HG02759 (cell line): Measurements from ENCODE around the gene DAB2IP.

Experiments
- ATAC-seq: cut with Tn5 transposase; IDR thresholded peaks from one replicate; pipeline ENCODE4 v1.9.1; 2021; ENCODE audit warnings: mild to moderate bottlenecking, moderate library complexity; ENCODE audit not compliant: unreplicated experiment

DAB2IP gene

DNA sequence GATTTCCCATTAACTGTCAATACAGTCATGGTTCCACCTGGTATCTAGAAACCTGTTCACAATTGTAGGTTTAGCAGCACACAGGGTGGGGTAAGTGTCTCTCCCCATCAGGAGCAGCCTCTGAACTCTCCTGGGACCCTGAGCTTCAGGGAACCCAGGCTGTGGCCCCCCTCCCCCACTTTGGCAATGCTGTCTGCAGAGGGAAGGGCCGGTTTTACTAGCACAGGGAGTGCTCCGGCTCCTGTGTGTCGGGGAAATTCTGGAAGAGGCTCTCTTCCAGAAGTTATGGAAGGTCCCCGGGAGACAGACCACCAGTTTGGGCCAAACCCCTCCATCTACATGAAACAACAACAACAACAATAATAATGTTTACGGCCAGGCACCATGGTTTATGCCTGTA is 9.9 kb downstream of the DAB2IP start:
- no peak for ATAC-seq

- no peak for ATAC-seq
These were observed 10.9 kb downstream of the DAB2IP start for GRCh38 chr9:121662359-121662758.

DNA sequence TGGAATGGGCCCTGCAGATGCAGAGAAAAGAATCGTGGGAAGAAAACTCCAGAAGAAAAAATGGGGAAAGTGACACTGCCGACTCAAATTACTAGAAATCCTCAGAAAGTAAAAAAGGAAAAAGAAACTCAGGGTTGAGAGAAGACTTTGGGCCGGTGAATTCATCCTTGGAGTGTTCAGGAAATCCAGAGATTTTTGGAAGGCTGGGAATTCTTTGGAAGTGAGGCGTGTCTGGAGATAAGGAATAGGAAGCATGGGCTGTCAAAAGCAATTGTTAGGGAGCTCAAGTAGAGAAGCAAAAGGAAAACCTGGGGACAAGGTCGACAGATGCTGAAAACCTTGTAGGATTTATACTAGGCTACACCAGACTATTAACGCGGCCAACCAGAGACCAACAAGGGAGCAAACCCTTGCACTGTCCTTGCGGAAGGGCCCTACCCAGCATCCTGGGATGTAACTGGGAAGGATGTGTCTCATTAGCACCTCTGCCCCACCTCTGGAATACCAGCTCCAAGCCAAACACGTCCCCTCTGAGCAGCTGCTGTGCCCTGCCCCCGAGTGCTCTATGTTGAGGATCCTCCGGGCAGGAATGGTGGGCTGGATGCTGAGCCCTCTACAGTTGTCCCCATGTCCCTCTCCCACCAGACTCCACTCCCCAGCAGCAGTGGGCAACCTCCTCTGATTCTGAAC is 11.6 kb downstream of the DAB2IP start:
- ATAC-seq = no peak

GRCh38 chr9:121663591-121663990 is 12.2 kb downstream of the DAB2IP start:
- no peak for ATAC-seq

DNA sequence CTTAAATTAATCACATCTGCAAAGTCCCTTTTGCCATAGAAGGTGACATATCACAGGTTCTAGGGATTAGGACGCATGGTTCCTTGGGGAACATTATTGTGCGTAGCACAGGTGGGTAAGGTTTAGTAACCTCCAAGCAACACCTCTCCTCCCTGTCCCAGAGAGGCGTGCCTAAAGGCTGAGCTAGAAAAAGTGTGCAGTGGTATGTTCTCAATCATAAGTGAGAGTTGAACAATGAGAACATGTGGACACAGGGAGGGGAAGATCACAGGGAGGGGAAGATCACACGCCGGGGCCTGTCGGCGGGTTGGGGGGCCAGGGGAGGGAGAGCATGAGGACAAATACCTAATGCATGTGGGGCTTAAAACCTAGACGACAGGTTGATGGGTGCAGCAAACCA is 14.9 kb downstream of the DAB2IP start:
- ATAC-seq = no peak

DNA sequence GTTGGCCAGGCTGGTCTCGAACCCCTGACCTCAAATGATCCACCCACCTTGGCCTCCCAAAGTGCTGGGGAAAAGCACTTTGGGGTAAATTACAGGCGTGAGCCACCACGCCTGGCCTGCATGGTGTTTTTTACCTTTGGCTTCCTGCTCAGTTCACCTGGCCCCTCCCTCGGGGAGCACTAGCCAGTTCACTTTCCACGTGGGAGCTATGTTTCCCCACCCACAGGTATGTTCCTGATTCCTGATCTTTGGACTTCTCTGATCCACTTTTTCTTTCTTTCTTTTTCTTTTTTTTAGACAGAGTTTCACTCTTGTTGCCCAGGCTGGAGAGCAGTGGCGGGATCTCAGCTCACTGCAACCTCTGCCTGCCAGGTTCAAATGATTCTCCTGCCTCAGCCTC is 15.8 kb downstream of the DAB2IP start:
- ATAC-seq = no peak

- no peak for ATAC-seq
These were observed 16.5 kb downstream of the DAB2IP start for GRCh38 chr9:121667890-121668289.

- no peak for ATAC-seq
These were observed 19.0 kb downstream of the DAB2IP start for GRCh38 chr9:121670431-121670830.

DNA sequence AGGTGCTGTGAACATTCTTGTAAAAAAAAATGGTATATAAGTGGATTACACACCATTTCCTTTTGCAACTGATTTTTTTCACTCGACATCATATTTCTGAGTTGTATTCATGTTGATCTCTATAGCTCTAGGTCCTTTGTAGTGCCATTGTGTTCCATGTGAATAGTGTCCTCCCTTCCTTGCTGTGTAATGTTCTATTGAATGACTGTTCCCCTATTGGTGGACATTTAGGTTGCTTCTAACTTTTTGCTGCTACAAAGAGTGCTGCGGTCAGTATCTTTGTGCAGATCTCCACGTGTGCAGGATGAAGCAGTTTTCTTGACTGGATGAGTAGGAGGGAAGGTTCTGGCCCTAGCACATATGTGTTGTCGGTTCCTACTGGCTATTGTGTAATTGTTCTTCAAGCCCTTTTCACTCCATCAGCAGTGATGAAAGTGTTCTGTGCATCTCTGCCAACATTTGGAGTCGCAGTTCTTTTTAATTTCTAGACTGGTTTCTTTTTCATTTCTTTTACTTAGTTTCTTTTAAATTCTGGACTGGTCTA is 20.2 kb downstream of the DAB2IP start:
- no peak for ATAC-seq

- no peak for ATAC-seq
These were observed 20.8 kb downstream of the DAB2IP start for GRCh38 chr9:121672213-121672612.

GRCh38 chr9:121672986-121673385 is 21.6 kb downstream of the DAB2IP start:
- ATAC-seq = no peak

- ATAC-seq = no peak
These were observed 22.1 kb downstream of the DAB2IP start for GRCh38 chr9:121673576-121673975.

GRCh38 chr9:121674017-121674416 is 22.6 kb downstream of the DAB2IP start:
- ATAC-seq = no peak

DNA sequence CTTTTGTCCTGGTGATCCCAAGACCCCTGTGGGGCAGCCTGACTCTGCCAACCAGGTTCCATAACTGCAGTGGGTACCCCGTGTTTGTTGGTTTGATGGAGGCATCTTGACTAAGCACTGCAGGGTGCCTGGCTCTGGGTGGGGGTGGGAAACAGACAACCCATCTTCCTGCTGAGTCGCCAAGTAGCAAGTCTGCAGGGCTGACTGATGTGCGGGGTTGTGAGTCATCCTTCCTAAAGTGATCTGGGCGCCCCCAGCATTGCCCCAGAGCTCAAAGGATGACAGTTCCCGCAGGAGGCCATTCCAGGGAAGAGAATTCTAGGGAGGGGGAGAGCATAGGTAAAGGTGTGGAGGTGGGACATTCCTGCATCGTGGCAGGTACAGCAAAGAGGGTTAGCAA is 23.5 kb downstream of the DAB2IP start:
- no peak for ATAC-seq

GRCh38 chr9:121675381-121675780 is 23.9 kb downstream of the DAB2IP start:
- ATAC-seq = no peak

GRCh38 chr9:121675969-121676822 is 24.8 kb downstream of the DAB2IP start:
- ATAC-seq = no peak

DNA sequence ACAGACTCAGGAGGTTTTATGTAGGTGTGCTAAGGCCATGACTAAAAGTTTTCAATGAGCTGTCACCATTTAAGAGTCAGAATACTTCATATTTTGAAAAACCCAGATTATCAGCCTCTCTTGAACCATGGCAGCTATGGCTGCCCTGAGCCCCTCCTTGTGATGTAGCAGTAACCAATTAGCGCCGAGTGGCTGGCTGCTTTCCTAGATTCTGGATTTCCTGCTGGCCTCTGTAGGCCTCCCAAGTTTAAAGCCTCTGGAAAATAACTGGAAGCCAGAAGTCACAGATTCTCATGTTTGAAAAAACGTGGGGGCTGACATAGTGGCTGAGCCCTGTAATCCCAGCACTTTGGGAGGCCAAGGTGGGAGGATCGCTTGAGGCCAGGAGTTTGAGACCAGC is 25.5 kb downstream of the DAB2IP start:
- ATAC-seq = no peak

GRCh38 chr9:121678501-121679022 is 27.1 kb downstream of the DAB2IP start:
- no peak for ATAC-seq

DNA sequence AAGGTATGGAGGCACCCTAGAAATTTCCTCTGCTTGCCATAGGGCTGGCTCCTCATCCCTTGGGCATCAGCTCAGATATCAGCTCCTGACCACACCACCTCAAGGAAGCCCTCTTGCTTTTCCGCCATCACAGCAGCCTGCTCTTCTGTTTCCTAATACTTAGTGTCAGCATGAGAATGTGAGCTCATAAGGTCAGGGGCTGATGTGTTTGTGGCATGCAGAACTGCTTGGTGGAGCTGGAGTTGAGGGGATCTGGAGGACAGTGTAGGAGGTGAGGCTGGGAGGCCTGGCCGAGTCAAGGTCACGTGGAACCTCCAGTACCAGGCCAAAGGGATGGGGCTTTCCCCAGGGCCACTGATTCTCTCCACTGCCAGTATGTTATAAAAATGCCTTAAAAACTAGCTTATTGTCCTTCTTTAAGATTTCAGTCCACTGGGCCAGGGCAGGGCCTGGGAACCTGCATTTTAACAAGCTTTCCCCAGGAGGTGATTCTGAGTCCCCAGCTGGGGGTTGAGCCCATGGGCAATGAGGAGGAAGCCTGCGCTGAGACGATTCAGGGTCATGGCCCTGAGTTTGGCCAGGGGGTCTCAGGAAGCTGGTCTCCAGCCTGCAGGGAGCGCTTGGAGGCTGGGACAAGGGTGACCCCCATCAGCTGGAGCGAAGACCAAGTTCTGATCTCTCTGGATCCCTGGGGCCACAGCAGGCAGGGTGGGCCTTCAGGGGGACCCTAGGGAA is 28.6 kb downstream of the DAB2IP start:
- no peak for ATAC-seq

DNA sequence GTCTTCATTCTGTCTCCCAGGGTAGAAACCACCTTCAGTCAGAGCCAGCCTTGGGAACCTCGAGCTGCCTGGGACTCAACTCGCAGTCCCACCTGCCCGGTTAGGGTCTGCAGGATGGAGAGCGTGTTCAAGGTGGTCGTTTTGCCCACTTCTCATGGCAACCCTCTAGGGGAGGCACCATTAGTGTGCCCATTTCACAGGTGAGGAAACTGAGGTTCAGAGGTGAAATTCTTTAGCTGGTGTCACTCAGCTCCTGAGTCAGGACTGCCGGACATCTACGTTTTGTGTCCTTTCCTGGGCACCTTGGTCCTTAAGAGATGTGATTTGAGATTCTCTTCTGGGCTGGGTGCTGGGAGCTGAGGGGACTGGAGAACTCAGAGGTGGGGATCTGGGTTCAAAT is 30.0 kb downstream of the DAB2IP start:
- ATAC-seq = no peak

DNA sequence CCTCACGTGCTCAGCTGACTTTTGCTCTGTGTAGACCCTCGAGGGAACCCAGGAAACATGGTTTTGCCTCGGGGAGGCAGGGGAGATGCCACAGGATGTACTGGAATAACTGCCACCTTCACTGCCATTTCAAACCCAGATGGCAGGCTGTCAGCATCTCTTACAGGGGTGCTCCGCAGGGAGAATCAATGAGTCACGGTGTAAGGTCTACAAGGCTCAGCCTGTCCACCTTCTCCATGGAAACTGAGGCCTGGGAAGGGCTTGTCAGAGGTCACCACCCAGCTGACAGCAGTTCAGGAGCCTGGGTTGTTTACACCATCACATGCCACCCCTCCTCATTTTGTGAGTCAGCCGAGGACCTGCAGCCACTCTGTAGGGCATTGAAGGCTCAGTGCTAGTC is 30.8 kb downstream of the DAB2IP start:
- ATAC-seq = no peak
